OCI-LY7 (cell line): ENCODE data around the gene CCL25.
"Not testable (repeated sequence)": the region's sequence is repeated elsewhere in the genome, so short reads cannot be mapped to it uniquely, and the experiment has no call there.

Experiments used
- EZH2phosphoT487 ChIP-seq: fragments of 200-600 bp; sonication (generic); IDR thresholded peaks from 2 replicates; pipeline ENCODE4 v1.6.1; 2018; ENCODE audit warnings: low read depth, borderline replicate concordance, mild to moderate bottlenecking, mixed run types, antibody characterized with exemption, low read length, moderate library complexity, mixed read lengths
- TF ChIP-seq, protein P1 (sequence below): fragments of 200-600 bp; sonication (generic); conservative IDR thresholded peaks from 2 replicates; pipeline ENCODE4 v1.5.1; 2014; ENCODE audit warnings: mild to moderate bottlenecking, antibody characterized with exemption, low read length, moderate library complexity, mixed read lengths

DNA sequence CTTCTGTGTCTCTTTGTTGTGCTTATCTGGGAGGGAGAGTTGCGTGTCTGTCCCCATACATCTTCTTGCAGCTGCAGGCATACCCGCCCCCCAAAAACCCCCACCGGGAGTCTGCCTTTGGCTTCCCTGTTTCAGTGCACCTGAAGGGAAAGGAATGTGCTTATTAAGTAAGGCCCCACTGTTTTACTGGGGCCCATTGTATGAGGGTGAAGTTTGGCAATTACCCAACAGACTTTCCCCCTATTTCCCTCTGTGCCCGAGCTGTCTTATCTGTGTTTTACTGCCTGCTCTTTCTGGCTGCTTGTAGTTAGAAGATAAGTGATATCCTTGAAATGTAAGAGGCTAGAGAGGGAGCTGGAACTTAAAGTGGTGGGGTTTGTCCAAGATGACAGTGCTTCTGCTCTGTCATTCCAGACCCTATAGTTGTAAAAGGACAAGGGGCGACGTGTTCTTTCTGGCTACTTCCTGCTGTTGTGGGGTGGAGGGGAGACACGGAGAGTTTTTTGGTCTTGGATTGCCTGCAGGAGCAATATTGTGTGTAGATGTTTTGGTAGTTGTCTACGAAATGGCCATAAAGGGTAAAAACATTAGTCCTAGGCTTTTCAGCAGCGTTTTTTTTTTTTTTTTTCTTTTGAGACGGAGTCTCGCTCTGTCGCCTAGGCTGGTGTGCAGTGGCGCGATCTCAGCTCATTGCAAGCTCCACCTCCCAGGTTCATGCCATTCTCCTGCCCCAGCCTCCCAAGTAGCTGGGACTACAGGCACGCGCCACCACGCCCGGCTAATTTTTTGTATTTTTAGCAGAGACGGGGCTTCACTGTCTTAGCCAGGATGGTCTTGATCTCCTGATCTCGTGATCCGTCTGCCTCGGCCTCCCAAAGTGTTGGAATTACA is 19.0 kb upstream of the CCL25 start:
- TF ChIP-seq, protein P1, sequence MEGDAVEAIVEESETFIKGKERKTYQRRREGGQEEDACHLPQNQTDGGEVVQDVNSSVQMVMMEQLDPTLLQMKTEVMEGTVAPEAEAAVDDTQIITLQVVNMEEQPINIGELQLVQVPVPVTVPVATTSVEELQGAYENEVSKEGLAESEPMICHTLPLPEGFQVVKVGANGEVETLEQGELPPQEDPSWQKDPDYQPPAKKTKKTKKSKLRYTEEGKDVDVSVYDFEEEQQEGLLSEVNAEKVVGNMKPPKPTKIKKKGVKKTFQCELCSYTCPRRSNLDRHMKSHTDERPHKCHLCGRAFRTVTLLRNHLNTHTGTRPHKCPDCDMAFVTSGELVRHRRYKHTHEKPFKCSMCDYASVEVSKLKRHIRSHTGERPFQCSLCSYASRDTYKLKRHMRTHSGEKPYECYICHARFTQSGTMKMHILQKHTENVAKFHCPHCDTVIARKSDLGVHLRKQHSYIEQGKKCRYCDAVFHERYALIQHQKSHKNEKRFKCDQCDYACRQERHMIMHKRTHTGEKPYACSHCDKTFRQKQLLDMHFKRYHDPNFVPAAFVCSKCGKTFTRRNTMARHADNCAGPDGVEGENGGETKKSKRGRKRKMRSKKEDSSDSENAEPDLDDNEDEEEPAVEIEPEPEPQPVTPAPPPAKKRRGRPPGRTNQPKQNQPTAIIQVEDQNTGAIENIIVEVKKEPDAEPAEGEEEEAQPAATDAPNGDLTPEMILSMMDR: not testable (repeated sequence)
- not testable (repeated sequence) for TF ChIP-seq EZH2phosphoT487
